AG09319 (cell line): ENCODE data around the gene LSM11.

Source experiments
- DNase-seq: peaks from one replicate; pipeline ENCODE4 v3.0.0-alpha.2; 2010; ENCODE audit warnings: low read depth; ENCODE audit errors: extremely low read depth
- TF ChIP-seq, protein P1 (sequence below): IDR thresholded peaks from 2 replicates; pipeline ENCODE4 v1.5.1; 2011; ENCODE audit warnings: low read depth, mild to moderate bottlenecking, inconsistent platforms, low read length, moderate library complexity

Gene LSM11

DNA sequence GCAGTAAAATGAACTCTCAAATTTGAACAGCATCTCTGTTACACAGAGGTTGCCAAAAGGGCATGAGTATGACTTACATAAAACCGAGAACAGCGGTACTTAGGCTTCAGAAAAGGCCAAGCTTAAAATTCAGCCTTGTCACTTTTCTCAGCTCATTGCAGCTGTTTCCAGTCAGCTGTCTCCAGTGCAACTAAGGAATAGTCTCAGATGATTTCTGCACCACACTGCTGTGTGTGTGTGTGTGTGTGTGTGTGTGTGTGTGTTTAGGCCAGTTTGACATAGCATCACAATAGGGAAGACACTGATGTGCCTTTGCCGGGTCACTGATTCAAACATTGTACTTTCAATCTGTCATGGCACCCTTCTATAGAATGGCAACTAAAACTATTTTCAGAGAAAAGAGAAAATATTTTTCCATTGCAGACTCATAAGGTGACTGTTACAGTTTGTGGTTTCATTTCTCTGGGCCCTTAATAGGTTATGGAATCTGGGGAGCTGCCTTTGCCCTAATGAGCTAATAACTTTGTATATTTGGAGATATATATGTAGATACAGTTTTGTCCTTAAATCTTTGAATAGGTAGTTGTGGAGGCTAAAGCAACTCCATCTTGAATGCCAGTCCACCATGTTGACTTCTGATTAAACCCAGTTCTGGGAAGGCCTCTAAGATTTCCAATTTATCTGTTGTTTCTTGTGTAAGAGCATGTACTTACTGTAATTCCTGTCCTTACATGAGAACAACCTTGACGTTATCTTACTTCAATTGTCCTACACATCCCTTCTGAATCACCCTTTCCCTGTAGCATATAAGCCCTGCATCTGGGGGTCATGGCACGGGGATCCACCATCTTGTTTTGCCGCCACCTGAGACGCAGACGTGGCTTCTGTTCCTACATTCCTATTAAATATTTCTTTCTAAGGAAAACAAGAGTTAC, 4.5 kb downstream of the LSM11 start:
- DNase-seq, result no peak
- TF ChIP-seq, protein P1, sequence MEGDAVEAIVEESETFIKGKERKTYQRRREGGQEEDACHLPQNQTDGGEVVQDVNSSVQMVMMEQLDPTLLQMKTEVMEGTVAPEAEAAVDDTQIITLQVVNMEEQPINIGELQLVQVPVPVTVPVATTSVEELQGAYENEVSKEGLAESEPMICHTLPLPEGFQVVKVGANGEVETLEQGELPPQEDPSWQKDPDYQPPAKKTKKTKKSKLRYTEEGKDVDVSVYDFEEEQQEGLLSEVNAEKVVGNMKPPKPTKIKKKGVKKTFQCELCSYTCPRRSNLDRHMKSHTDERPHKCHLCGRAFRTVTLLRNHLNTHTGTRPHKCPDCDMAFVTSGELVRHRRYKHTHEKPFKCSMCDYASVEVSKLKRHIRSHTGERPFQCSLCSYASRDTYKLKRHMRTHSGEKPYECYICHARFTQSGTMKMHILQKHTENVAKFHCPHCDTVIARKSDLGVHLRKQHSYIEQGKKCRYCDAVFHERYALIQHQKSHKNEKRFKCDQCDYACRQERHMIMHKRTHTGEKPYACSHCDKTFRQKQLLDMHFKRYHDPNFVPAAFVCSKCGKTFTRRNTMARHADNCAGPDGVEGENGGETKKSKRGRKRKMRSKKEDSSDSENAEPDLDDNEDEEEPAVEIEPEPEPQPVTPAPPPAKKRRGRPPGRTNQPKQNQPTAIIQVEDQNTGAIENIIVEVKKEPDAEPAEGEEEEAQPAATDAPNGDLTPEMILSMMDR, result no peak

DNA sequence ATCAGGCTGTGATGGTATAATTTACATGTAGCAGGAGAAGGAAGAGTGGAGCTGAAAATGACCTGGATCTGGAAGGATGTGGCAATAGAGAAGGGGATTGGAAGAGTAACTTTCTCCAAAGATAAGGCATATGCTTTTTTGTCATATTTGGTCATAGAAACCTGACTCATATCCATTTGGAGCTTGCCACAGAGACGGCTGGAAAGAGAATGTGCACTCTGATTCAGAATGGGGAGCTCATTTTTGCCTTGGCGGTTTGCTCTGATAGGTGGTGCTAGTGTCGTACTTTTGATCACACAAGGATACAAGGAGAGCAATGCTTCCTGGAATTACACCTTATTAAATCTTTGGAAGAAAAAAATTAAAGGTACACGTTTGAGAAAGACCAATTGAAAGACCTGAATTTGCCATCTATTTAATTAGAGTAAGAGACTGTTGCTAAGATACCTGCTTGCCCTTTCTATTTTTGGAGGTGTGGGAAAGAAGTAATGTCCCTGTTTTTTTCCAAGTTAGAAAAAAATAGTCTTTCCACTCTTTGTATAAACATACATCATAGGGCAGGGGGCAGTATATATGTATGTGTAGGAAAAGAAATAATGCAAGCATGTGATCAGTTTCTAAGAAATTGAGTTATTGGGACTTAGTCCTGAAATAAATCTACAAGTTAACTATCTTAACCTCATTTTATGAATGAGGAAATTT, 5.4 kb downstream of the LSM11 start:
- DNase-seq, result no peak
- TF ChIP-seq, protein P1, result no peak

DNA sequence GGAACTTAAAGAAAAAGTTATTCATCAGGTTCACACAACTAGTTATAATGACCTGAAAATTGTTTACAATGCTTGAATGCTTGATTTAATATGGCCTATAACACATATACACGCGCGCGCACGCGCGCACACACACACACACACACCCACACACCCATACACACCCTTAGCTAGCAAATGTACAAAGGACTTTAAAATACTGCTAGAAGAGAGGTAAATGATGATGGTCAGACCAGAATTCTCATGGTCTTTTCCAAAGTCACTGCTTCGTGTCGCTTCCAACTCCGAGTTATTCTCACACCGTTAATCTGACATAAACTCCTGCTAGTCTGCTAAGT, 5.9 kb downstream of the LSM11 start:
- TF ChIP-seq, protein P1, result no peak
- DNase-seq, result no peak

DNA sequence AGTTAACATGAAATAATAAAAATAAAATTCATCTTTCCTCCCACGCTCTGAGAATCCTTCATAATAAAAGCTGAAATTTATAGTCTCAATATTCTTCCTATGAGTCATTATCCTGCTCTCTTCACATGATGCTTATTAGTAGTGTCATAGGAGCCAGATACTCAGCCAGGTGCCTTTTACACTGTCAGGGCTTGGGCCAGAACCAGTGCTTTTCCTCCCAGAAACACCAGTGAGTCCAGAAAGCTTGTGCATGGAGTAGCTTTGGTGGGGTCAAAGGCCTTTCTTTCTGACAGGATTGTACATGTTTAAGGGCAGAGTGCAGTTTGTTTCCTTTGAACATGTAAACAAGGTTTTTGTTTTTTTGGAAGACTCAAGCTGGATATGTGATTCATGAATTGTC, 6.8 kb downstream of the LSM11 start:
- TF ChIP-seq, protein P1, result no peak
- no peak for DNase-seq

DNA sequence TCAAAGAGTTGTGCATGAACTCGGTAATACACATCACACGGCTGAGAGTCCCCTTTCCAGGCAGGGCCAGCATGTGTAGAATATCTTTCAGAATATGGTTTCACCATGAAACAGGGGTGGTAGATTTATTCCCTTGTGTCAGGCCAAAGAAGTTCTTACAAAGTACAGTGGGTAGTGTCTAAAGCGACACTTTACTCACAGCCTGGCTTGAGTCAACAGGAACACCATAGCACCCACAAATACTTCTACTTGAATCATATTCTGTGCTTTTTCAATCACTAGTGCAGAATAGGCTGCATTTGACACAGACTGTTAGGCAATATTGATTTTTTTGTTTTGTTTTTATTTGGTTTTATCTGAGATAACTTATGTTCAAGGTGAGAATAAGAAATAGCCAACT, 12.6 kb downstream of the LSM11 start:
- no peak for DNase-seq
- TF ChIP-seq, protein P1, result no peak

DNA sequence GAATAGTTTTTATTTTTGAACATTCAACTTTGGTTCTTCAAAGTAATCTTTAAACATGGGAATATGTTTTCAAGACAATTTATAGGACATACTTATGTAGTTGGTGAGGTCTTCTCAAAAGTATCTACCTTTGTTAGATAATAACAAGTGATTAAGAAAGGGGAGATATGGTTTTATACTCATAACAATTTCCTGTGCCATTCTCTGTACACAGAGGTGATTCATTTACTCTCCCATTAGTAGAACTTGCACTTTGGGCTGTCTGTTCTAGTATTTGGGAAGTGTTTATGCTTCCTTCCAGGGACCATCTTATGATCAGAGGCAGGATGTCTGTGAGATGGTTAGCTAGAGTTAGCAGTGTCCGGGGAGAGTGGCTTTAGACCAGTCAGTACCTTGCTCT, 15.2 kb downstream of the LSM11 start:
- no peak for DNase-seq
- TF ChIP-seq, protein P1, result no peak
